ENCODE data around the gene ANKS6. TPM values are rescaled to one million over a fixed set of nuclear protein-coding genes. Genes with fewer than 3 reads are reported as not detected.

Gene ANKS6
- total RNA-seq, 1 experiment from 2014 or later: 19.6 TPM

- TF ChIP-seq REST (IDR thresholded peaks at IDR 0.05; ENCODE audit: insufficient read depth in 1 of 2, low read depth in 2 of 2, low read length in 1 of 2): no peak
- no peak for TF ChIP-seq POLR2AphosphoS5 (IDR thresholded peaks at IDR 0.05; ENCODE audit: low read depth, low read length)
- TF ChIP-seq, protein P1, sequence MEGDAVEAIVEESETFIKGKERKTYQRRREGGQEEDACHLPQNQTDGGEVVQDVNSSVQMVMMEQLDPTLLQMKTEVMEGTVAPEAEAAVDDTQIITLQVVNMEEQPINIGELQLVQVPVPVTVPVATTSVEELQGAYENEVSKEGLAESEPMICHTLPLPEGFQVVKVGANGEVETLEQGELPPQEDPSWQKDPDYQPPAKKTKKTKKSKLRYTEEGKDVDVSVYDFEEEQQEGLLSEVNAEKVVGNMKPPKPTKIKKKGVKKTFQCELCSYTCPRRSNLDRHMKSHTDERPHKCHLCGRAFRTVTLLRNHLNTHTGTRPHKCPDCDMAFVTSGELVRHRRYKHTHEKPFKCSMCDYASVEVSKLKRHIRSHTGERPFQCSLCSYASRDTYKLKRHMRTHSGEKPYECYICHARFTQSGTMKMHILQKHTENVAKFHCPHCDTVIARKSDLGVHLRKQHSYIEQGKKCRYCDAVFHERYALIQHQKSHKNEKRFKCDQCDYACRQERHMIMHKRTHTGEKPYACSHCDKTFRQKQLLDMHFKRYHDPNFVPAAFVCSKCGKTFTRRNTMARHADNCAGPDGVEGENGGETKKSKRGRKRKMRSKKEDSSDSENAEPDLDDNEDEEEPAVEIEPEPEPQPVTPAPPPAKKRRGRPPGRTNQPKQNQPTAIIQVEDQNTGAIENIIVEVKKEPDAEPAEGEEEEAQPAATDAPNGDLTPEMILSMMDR (IDR thresholded peaks at IDR 0.05): no peak
- TF ChIP-seq SIN3A (IDR thresholded peaks at IDR 0.05; ENCODE audit: borderline replicate concordance, insufficient read depth, low read depth, low read length): no peak
- TF ChIP-seq TCF7L2 (IDR thresholded peaks at IDR 0.05; ENCODE audit: low read depth, low read length): no peak
- POLR2A ChIA-PET: no interaction called here
These were observed 56.0 kb downstream of the ANKS6 start for GRCh38 chr9:98740226-98740881.

GRCh38 chr9:98738741-98739140, 57.6 kb downstream of the ANKS6 start:
- no peak overlapping the region for H3K4me3 ChIP-seq (ENCODE audit: low read depth in 2 of 2, low read length in 2 of 2)
- no peaks in the 10 kb centered on the region for H3K36me3 ChIP-seq (ENCODE audit: control insufficient read depth, insufficient read depth, low read length)
- no peak for TF ChIP-seq POLR2AphosphoS5 (IDR thresholded peaks at IDR 0.05; ENCODE audit: low read depth, low read length)
- TF ChIP-seq REST (IDR thresholded peaks at IDR 0.05; ENCODE audit: insufficient read depth in 1 of 2, low read depth in 2 of 2, low read length in 1 of 2): no peak
- no peak for TF ChIP-seq TCF7L2 (IDR thresholded peaks at IDR 0.05; ENCODE audit: low read depth, low read length)
- TF ChIP-seq, protein P1 (IDR thresholded peaks at IDR 0.05): no peak
- TF ChIP-seq SIN3A (IDR thresholded peaks at IDR 0.05; ENCODE audit: borderline replicate concordance, insufficient read depth, low read depth, low read length): no peak
- H3K27me3 ChIP-seq (ENCODE audit: control insufficient read depth, insufficient read depth, low read length): no peaks in the 10 kb centered on the region
- ATAC-seq (no peak), DNase-seq (ENCODE audit: low read depth, low spot score) (no peak)
- intact Hi-C loops (cut with micrococcal nuclease; ENCODE audit: unreplicated experiment) (no loop called here), in situ Hi-C loops (cut with HindIII; ENCODE audit: low pct_unique_long_range_greater_than_20kb, low sequenced_read_pairs) (no loop called here)
- ChIA-PET CTCF (no interaction called here), POLR2A (no interaction called here)
- H3K27ac ChIP-seq (ENCODE audit: low read length): no peak overlapping the region
- no peaks in the 10 kb centered on the region for H3K9me3 ChIP-seq (ENCODE audit: control insufficient read depth, insufficient read depth, low read depth, low read length)
- BruUV-seq (replicated peaks): no TSS peak
- H3K4me1 ChIP-seq (ENCODE audit: control insufficient read depth, insufficient read depth, low read length): no peaks in the 10 kb centered on the region

More at GRCh38 chr9:98740226-98740881, 56.0 kb downstream of the ANKS6 start:
- CTCF ChIA-PET: no interaction called here
- in situ Hi-C loops (cut with HindIII; ENCODE audit: low pct_unique_long_range_greater_than_20kb, low sequenced_read_pairs): no loop called here
- H3K4me3 ChIP-seq (ENCODE audit: low read depth in 2 of 2, low read length in 2 of 2): no peak overlapping the region
- H3K27me3 ChIP-seq (ENCODE audit: control insufficient read depth, insufficient read depth, low read length): no peaks in the 10 kb centered on the region
- ATAC-seq (no peak), DNase-seq (ENCODE audit: low read depth, low spot score) (no peak)
- H3K4me1 ChIP-seq (ENCODE audit: control insufficient read depth, insufficient read depth, low read length): no peaks in the 10 kb centered on the region
- no peaks in the 10 kb centered on the region for H3K9me3 ChIP-seq (ENCODE audit: control insufficient read depth, insufficient read depth, low read depth, low read length)
- intact Hi-C loops (cut with micrococcal nuclease; ENCODE audit: unreplicated experiment): no loop called here
- no peak overlapping the region for H3K27ac ChIP-seq (ENCODE audit: low read length)
- BruUV-seq (replicated peaks): no TSS peak
- H3K36me3 ChIP-seq (ENCODE audit: control insufficient read depth, insufficient read depth, low read length): no peaks in the 10 kb centered on the region
